GM13976 (cell line): ENCODE data around the gene SPRY2.

ENCODE experiments used
- DNase-seq: peaks from one replicate; pipeline ENCODE4 v3.0.0; 2012; ENCODE audit warnings: low spot score
- in situ Hi-C: fragments of 300-500 bp; cut with MboI; formaldehyde crosslinking; loops from one replicate; pipeline ENCODE4 v1.12.0; 2022; ENCODE audit warnings: low sequenced_read_pairs, mixed read lengths, inconsistent platforms; ENCODE audit not compliant: unreplicated experiment
- TF ChIP-seq, protein P1 (sequence below): IDR thresholded peaks from 2 replicates; pipeline ENCODE4 v1.5.1; 2012; ENCODE audit warnings: borderline replicate concordance, mild to moderate bottlenecking; ENCODE audit not compliant: insufficient read depth; ENCODE audit errors: extremely low read depth, missing control alignments, control extremely low read depth

The SPRY2 gene

DNA sequence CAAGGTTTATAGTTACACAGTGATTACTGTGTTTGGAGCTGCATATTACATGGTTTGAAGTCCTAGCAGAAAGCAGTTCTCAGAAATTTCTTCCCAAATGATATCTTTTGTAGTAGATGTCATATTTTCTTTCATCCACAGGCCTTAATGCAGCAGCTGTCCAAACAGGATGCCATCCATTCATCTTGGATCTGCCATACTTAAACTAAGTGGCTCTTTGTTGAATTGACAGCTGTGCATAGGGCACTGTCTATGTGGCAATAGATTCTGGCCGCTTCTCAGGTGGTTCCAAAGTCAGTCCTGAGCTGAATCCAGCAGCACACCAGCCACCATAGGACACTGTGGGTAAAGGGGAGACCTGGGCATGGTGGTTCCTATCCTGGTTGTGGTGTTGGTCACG lies 41.6 kb upstream of the SPRY2 start:
- in situ Hi-C loops, result no loop called here
- TF ChIP-seq, protein P1, sequence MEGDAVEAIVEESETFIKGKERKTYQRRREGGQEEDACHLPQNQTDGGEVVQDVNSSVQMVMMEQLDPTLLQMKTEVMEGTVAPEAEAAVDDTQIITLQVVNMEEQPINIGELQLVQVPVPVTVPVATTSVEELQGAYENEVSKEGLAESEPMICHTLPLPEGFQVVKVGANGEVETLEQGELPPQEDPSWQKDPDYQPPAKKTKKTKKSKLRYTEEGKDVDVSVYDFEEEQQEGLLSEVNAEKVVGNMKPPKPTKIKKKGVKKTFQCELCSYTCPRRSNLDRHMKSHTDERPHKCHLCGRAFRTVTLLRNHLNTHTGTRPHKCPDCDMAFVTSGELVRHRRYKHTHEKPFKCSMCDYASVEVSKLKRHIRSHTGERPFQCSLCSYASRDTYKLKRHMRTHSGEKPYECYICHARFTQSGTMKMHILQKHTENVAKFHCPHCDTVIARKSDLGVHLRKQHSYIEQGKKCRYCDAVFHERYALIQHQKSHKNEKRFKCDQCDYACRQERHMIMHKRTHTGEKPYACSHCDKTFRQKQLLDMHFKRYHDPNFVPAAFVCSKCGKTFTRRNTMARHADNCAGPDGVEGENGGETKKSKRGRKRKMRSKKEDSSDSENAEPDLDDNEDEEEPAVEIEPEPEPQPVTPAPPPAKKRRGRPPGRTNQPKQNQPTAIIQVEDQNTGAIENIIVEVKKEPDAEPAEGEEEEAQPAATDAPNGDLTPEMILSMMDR, result no peak
- DNase-seq, result no peak

DNA sequence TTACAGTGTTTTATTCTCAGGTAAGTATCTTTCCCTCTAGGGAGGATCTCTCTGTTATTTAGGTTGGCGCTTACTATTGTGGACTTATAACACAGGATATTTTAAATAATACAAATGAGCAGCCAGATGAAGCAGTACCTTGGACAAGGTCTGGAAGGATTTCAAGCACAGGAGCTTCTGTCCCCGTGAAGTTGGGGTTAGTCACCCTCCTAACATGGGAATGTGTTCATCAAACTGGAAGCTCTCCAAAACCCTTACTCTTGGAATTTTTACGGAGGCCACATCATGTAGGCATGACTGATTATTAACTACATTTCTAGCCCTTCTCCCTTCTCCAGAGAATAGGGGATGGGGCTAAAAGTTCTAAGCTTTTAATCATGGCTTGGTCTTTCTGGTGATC lies 38.3 kb upstream of the SPRY2 start:
- in situ Hi-C loops, result no loop called here
- TF ChIP-seq, protein P1, result no peak
- DNase-seq, result no peak

DNA sequence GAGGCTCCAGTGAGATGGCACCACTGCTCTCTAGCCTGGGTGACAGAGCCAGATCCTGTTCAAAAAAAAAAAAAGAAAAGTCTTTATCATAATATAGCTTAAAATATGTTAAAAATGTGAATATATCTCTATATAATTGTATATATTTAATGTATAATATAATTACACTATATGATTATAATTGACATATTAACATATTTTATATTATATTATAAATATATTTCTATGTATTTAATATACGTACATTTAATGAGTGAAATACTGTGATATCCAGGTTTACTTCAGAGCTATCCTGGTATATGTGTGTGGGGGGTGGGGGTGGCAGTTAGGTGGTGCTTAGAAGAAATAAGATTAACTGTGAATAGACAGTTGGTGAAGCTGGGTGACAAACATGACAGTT lies 35.6 kb upstream of the SPRY2 start:
- no peak for DNase-seq
- TF ChIP-seq, protein P1, result no peak
- in situ Hi-C loops, result no loop called here

- in situ Hi-C loops, result loop anchor here (25.0 kb wide), 2 partner anchors 588 to 688 kb away; no protein-coding TSS in a partner anchor
- TF ChIP-seq, protein P1, result no peak
- DNase-seq, result no peak
Measured at GRCh38 chr13:80374901-80375300, 34.0 kb upstream of the SPRY2 start.

DNA sequence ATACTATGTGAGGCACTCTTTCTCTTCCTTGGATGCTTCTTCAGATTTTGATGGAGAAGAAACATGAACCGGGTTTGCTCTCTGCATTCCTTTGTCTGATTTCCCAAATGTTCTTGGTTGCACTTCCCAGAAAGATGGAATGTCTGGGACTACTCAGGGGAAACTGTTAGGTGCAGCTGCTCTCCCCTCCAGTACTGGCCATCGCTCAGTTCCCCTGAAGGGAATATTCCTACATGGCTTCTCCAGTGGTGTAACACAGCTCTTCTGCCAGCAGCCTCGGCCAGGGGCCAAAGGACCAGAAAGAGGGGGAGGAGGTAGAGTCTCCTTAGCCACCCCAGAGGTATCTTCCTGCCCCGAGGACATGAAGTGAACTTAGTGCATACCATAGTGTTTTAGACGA lies 33.5 kb upstream of the SPRY2 start:
- in situ Hi-C loops, result loop anchor here (25.0 kb wide), 2 partner anchors 587 to 687 kb away; no protein-coding TSS in a partner anchor

DNA sequence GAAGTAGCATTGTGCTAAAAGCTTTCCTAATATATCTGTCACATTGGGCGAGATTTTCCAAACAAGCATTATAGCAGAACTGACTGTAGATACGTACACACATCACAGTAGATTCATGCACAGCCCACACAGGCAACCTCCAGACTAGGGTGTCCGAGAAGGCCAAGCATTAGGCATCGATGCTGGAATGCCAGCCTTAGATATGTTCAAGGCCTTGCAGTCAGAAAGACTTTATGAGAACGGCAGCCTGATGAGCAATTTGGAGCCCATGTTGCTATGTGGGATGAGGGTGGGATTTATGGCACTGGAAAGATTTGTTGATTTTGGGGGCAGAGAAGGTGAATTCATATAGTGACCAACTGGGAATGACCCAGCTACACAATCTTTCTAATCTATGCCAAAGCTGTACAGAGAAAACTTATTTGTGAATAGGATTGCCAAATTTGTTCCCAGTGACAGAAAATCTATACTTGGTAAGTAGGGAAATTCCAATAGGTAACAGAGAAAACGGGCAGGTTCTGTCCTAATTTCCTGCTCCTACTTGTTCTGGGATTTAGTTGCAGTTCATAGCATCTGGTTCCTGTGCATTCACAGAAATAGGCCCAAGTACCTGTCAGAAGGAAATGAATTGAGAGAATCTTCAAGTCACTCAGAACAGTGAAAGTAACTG lies 31.0 kb upstream of the SPRY2 start:
- TF ChIP-seq, protein P1, result no peak
- no peak for DNase-seq
- in situ Hi-C loops, result loop anchor here (25.0 kb wide), 2 partner anchors 585 to 685 kb away; no protein-coding TSS in a partner anchor

More for the DNA sequence above, 33.5 kb upstream of the SPRY2 start:
- TF ChIP-seq, protein P1, result no peak
- DNase-seq, result no peak
